HG03565 (cell line): ENCODE measurements around the gene CLTB.
"Not testable (repeated sequence)": the region's sequence is repeated elsewhere in the genome, so short reads cannot be mapped to it uniquely, and the experiment has no call there.

Experiments
- ATAC-seq: cut with Tn5 transposase; IDR thresholded peaks from one replicate; pipeline ENCODE4 v1.9.1; 2021; ENCODE audit warnings: mild to moderate bottlenecking, moderate library complexity; ENCODE audit not compliant: unreplicated experiment

The CLTB gene, protein sequence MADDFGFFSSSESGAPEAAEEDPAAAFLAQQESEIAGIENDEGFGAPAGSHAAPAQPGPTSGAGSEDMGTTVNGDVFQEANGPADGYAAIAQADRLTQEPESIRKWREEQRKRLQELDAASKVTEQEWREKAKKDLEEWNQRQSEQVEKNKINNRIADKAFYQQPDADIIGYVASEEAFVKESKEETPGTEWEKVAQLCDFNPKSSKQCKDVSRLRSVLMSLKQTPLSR

DNA sequence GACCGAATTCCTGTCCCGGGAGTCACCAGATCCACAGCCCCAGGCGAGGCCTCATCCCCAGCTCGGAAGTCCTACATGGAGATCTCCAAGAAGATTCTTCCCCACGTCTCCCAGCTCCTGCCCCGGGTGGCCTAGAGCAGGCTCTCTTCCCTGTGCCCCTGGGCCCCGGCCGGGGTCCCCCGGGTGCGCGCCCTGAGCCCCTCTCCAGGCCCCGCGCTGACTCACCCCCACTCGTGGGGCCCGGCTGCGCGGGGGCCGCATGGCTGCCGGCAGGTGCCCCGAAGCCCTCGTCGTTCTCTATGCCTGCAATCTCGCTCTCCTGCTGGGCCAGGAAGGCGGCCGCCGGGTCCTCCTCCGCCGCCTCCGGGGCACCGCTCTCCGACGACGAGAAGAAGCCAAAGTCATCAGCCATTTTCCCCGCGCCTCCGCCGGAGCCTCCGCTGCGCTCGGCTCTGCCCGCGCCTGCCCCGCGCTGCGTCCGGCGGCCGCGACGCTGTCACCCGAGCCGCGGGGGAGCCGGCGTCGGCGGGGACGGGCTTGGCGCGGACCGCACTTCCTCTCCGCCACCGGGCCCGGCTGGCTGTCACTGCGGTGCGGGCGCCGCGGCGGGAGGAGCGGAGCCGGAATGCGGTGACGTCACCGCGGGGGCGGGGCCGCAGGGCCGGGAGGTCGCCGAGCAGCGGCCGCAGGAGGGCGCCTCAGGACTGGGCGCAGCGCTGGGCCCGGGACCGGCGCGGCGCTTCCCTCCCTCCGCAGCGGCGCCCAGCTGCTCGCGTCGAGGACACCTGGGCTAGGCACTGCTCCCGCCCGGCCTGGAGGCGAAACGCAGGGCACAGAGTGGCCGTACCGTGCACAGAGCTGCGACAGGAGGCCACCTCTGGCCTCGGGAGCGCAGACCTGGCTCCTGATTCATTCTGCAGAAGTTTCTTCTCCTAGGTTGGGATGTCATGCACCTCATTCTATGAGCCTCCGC lies at the start of gene CLTB:
Gene CLTB (minus strand): TSS at position 588 of the 973 bp plus-strand sequence. CDS start 176 bp downstream, at position 412.
- ATAC-seq: peak; percentile 81

DNA sequence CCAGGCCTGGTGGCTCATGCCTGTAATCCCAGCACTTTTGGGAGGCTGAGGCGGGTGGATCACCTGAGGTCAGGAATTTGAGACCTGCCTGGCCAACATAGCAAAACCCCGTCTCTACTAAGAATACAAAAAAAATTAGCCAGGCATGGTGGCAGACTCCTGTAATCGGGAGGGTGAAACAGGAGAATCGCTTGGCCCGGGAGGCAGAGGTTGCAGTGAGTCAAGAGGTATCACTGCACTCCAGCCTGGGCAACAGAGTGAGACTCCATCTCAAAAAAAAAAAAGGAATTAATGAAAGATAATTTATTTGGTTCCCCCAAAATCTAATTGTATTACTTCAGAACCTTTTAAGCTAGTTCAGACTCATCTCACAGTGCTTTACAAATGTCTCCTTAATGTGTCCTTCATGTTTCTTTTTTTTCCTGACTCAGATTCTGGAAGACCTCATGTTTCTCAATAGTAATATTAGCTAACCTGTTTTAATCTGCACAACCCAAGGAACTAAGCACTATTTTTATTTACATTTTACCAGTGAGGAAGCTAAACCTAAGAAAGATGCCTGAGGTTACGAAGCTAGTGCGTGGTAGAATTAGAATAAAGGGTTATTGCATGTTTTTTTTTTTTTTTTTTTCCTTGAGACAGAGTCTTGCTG lies 46.9 kb upstream of the CLTB start:
- no peak for ATAC-seq

DNA sequence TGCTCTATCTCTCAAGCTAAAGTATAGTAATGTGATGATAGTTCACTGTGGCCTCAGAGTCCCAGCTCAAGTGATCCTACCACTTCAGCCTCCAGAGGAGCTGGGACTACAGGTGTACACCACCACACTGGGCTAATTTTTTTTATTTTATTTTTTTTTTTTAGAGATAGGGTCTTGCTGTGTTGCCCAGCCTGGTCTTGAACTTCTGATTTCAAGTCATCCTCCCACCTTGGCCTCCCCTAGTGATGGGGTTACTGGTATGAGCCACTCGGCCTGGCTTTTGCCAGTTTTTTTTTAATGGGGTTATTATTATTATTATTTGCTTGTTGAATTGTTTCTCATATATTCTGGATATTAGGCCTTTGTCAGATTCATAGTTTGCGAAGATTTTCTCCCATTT lies 45.0 kb upstream of the CLTB start:
- ATAC-seq: no peak

DNA sequence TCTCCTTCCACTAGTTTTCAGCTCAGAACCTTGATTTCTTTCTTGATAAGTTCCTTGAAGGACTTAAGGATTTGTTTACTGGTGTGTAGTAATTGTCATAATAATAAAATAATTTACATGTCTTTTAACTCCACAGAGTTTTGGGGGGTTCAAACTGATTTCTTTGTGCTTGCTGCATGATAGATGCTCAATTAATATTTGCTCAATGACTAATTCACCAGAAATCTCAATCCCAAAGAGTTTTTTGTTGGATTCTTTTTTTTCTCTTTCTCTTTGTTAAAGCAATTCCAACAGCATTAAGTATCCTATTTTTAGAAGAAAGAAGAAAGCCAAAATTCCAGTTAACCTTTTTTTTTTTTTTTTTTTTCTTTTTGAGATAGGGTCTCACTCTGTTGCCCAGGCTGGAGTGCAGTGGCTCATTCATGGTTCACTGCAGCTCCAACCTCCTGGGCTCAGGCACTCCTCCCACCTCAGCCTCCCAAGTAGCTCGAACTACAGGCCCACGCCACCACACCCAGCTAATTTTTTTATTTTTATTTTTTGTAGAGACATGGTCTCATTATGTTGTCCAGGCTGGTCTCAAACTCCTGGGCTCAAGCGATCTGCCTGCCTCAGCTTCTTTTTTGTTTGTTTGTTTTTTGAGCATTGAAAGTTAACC lies 42.7 kb upstream of the CLTB start:
- no peak for ATAC-seq

DNA sequence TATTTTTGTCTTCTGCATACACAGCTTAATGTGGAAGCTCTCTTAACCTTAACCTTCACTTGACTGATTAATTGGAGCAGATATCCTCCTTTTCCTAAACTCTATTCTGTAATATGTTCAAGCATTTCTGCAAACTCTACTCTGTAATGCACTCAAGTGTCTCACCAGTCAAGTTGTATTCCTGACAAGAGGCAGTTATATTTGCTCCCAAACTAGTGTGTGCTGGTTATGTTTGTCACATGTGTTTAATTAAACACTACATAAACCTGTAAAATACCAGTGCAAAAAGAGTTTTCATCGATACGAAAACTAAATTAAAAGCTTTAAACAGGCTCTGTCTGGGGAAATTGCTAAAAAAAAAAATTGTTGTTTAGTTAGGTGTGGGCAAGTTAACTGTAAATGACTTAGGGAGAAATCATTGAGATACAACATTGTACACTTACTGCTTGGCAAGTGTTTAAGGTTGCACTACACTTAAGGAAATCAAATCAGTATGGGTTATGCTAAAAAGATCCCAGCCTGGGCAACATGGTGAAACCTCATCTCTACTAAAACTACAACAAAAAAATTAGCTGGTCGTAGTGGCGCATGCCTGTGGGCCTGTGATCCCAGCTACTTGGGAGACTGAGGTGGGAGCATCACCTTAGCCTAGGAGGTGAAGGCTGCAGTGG lies 38.5 kb upstream of the CLTB start:
- no peak for ATAC-seq

DNA sequence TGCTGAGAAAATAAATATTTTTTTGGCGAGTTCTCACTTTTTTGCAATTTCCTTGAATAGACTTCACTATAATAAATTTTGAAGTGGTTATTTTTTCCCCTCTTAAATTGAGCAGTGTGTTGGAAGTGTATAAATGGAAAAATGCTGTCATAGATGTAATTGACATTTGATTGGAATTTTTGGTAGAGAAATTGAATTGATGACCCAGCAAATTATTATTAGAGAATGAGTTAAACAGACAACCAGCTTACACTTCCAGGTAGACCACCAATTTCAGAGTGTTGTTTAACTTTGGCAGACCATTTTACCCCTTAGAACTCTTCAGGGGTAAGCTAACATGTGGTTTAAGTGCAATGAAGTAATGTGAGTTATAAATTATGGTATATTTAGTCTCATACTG lies 33.7 kb upstream of the CLTB start:
- ATAC-seq: no peak

DNA sequence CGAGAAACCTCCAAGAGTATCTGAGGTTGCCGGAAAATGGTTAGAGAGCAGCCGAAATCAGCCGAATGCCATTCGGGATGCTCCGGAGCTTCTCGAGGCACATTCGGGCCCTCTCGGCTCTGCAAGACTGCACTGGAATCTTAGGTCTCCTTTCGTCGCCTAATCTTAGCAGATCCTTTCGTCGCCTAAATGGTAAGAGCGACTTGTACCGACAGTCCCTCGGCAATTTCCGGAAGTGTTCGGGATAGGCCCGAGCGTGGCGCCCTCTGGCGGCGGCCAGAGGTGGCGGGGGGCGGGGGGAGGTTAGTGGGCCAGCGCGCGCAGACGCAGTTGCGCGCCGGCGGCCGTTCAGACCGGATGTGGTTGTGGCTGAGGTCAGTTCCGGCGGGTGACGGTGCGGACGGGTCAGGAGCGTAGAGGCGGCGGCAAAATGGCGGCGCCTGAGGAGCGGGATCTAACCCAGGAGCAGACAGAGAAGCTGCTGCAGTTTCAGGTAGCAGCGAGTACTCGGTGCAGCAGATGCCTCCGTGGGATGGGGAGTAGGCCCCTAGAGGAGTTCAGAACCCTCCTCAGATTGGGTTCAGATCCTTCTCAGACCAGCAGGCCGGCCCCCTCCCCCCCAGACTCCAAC lies 31.8 kb upstream of the CLTB start, which contains the start of gene FAF2:
Gene FAF2 (plus strand): TSS at position 408 of the 631 bp plus-strand sequence. CDS start 23 bp downstream, at position 431.
- ATAC-seq: peak; percentile 91

DNA sequence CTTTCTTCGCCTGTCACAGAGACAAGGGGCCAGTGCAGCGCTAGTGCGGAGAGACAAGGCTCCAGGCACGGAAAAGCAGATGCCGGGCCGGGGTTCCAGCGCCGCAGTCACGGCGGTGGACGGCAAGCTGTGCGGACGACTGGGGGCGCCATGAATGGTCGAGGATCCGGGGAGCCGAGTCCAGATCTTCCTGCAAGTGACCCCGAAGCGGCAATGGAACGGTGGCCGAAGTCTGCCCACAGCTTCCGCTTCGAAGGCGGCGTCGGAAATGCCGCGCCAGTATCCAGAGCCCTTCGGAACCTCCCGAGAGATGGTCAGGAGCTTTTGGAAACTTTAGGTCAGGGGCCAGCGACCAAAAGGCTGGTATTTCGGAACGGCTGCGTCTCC lies 31.2 kb upstream of the CLTB start:
- peak; percentile 4 for ATAC-seq

DNA sequence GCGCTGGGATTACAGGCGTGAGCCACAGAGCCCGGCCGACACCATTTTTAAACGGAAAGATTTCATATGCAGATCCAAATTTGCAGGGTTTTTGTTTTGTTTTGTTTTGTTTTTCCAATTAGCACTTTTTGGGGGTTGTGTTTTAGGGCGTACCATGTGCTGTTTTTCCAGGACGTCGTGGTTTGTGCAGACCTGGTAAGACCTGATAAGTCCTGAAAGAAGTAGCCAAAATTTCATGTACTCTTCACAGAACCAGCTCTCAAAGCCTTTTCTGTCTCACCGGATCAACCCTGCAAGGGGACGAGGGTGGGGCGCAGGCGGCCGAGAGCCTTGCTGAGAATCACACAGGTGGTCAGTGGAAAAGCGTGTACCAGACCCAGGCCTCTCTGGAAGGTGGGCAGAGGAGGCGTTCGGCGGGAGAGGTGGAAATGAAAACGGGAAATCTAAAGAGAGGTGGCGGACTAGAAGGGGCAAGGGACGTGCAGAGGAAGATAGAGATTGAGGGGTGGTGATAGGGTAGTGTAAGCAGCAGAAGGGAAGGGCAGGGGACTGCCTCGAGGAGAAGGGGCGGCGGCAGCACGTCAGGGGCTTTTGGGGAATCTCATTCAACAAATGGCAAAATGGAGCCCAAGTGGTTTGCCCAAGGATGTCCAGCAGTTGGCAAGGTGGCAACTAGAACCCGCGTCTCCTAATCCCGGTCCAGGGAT lies 30.7 kb upstream of the CLTB start:
- no peak for ATAC-seq

DNA sequence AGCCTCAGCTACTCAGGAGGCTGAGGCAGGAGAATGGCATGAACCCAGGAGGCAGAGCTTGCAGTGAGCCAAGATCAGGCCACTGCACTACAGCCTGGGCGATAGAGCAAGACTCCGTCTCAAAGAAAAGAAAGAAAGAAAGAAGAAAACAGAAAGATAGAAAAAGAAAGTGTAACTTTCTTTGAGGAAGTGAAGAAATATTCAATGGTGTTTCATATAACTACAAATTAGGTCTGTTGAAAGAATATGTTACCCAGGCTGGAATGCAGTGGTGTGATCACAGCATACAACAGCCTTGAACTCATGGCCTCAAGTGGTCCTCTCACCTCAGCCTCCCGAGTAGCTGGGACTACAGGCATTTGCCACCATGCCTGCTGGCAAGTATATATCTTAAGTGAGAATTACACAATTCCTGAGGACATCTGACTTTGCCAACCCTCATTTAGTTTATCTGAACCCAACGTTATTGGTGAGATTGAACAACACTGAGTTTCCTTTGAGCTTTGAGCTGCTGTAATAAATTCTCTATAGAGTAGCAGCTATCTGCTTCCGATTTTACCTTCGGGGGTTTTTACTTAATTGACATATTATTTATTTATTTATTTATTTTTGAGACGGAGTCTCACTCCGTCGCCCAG lies 29.8 kb upstream of the CLTB start:
- ATAC-seq: no peak

DNA sequence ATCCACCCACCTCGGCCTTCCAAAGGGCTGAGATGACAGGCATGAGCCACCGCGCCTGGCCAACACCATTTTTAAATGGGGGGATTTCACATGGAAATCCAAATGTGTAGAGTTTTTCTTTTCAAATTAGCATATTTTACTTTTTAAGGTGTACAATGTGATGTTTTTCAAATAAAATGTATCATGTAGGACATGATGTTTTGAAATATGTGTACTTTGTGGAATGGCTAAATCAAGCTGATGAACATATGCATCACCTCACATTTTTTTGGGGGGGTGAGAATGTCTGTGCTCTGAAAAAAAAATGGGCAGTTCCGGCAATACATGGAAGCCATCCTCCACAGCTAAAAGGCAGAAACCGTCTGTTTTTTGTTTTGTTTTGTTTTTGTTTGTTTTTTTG lies 28.4 kb upstream of the CLTB start:
- ATAC-seq: no peak

DNA sequence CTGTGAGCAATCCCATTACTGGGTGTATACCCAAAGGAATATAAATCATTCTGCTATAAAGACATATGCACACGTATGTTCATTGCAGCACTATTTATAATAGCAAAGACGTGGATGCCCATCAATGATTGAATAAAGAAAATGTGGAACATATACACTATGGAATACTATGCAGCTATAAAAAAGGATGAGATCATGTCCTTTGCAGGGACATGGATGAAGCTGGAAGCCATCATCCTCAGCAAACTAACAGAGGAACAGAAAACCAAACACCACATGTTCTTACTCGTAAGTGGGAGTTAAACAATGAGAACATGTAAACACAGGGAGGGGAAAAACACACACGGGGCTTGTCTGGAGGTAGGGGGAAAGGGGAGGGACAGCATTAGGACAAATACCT lies 26.6 kb upstream of the CLTB start:
- ATAC-seq: not testable (repeated sequence)

DNA sequence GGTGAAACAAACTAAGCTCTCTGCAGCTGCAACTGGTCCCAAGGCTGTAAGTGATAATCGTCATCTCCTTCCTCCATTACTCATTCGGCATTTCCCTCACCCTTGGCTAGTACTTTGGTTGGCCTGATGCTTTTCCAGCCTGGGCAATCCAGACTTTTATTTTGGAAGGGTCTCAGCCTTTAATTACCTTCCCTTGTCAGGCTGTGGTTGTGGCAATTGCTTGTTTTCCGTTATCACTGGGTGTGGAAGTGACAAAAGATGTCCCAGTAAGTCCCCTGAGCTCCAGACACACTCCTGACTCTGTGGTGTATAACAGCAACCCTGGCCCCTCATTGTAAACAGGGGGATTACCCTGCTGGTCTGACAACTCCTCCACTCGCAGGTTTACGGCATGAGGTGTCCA lies 25.6 kb upstream of the CLTB start:
- no peak for ATAC-seq

DNA sequence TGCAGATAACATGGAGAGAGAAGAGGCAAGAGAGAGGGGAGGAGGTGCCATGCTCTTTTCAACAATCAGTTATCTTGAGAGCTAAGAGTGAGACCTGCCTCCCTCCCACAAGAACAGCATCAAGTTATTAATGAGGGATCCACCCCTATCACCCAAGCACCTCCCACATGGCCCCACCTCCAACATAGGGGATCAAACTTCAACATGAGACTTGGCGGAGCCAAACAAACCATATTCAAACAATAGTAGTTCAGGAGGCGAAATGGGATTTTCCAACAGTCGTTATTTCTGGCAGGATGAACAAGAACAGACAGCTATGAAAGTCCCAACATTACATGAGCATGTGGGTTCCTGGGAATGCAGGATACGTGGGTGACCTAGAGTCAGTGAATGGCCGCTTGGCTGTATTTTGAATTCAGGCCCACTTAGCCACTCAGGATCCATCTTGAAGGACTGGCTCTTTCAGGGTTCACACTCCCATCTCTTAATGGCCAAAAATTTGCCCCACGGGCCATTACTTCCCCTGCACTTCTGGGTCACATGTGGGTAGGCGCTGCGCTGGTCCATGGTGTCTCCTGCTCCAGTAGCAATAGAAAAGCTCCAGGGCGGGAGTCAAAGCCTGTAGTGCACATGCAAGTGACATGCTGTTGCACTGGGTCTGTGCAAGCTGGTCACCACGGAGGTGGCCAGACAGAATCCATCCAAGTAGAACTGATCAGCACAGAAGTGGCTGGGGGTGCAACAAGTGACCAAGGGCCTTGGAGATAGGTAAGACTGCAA lies 24.8 kb upstream of the CLTB start:
- ATAC-seq: no peak

DNA sequence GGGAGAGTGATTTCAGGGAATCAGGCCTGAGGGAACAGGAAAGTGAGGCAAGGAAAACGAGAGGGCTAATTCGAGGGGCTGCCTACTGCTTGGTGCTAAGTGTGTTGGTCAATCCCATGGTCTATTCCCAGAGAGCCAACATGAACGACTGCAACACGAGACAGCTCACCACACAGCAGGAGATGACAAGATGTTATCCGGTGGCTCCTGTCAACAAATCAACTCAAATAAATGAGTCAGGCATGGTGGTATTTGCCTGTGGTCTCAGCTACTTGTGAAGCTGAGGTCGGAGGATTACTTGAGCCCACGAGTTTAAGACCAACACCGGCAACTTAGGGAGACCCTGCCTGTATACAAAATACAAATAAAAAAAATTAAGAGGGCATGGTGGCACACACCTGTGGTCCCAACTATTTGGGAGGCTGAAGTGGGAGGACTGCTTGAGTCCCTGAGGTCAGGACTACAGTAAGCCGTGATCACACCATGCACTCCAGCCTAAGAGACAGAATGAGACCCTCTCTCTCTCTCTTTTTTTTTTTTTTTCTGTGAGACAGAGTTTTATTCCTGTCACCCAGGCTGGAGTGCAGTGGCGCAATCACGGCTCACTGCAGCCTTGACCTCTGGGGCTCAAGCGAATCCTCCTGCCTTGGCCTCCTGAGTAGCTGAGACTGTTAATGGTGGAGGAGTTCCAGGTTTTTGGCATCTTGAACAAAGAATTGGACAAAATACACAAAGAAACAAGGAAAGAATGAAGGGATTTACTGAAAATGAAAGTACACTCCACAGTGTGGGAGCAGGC lies 22.8 kb upstream of the CLTB start:
- ATAC-seq: no peak

DNA sequence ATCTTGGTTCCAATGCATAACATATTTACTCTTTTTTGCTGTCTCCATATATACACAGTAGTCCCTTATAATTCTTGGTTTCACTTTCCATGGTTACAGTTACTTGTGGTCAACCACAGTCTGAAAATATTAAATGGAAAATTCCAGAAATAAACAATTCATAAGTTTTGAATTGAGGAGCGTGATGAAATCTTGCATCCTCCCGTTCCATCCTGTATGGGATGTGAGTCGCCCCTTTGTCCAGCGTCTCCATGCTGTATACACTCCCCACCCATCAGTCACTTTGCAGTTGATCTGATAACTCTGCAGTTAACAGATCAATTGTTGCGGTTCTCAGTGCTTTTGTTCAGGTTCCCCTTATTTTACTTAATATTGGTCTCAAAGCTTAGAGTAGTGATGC lies 20.3 kb upstream of the CLTB start:
- no peak for ATAC-seq

DNA sequence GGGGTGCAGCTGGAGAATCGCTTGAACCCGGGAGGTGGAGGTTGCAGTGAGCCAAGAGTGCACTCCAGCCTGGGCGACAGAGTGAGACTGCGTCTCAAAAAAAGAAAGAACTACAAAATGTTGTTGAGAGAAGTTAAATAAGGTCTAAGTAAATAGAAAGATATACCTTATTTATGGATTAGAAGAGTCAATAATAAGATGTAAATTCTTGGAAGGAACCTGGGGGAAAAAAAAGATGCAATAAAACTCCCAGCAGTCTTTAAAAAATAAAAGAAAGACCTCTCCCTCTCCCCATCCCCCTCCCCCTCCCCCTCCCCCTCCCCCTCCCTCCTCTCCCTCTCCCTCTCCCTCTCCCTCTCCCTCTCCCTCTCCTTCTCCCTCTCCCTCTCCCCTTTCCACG lies 16.4 kb upstream of the CLTB start:
- ATAC-seq: no peak
